A549 treated with Hydrocortisone at 1 μM for 4 hours (cell line): Measurements from ENCODE around the gene SGK2. TPM values are rescaled to one million over a fixed set of nuclear protein-coding genes. Genes with fewer than 3 reads are reported as not detected.

Experiments used
- total RNA-seq: library from RNA; stranded (reverse); fragments of 200-300 nt; extraction: Qiagen RNA extraction; gene quantifications from 5 replicates; pipeline ENCODE4 v1.2.3, GENCODE V29; 2022

SGK2 gene
- 7.1 to 8.1 TPM (median 7.2 TPM) in 5 replicates for total RNA-seq

DNA sequence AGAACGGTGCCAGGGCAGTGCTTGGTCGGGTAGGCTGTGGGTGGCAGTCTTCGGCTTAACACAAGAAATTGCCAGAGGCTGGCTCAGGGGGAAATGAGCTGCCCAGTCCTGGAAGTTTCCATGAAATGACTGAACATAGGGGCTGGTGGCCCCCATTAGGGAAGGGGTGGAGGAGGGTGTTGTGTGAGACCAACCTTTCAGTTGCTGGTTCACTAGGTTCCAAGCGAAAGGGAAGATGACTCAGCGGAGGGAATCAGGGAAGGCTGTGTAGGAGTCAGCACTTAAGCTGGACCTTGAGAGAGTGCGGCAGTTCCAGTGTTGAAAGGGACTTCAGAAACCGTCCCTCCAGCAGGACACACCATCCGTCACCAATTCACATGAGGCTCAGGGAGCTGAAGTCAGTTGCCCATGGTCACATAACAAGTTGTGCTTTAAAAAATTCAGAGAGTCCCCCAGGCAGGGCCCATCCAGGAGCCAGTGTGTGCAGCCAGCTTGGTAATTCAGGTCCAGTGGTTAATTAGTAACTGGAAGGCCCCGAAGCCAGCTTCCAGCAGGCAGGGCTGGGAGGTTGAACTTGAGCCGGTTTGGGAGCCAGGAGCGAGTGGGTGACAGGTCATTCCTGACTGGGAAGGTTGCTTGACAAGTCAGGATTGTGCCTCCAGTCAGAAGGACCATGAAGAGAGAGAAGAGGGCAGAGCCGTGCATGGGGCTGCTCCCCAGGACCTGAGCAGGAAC is at the start of gene SGK2:
TSS of gene SGK2 (plus strand) at position 616 of the 735 bp plus-strand sequence. CDS start 7,469 bp downstream, outside the sequence.

GRCh38 chr20:43590392-43591303 is 31.8 kb downstream of the SGK2 start, which contains the start of gene IFT52:
Gene IFT52 (plus strand): TSS chr20:43590937. CDS start chr20:43594699, 3,762 bp downstream.

Other genes with a start within 250 kb of the SGK2 start
- 99.7 to 113 TPM (median 109 TPM) in 5 replicates for gene SRSF6, start 101.1 kb upstream of the SGK2 start, total RNA-seq
- 0.55 to 1.5 TPM (median 1.3 TPM) in 5 replicates for gene L3MBTL1, start 51.3 kb upstream of the SGK2 start, total RNA-seq
- 28.2 to 33.6 TPM (median 31.5 TPM) in 5 replicates for gene IFT52, start 31.9 kb downstream of the SGK2 start, total RNA-seq
- gene MYBL2, start 108.1 kb downstream of the SGK2 start, total RNA-seq = 76.0 to 80.6 TPM (median 80.0 TPM) in 5 replicates
- not detected in 5 replicates for gene GTSF1L, start 168.0 kb downstream of the SGK2 start, total RNA-seq